SK-N-MC (cell line): ENCODE data around the gene NTN4.
"Not testable (repeated sequence)": the region's sequence is repeated elsewhere in the genome, so short reads cannot be mapped to it uniquely, and the experiment has no call there.

Source experiments
- EZH2 ChIP-seq: fragments of 200-600 bp; sonication (generic); IDR thresholded peaks from one replicate; pipeline ENCODE4 v1.6.1; 2017; ENCODE audit warnings: antibody characterized with exemption
- FOXP2 ChIP-seq: optimal IDR thresholded peaks from 2 replicates; pipeline ENCODE3; 2011; ENCODE audit warnings: mild to moderate bottlenecking, moderate library complexity; ENCODE audit not compliant: insufficient read depth; ENCODE audit errors: extremely low read length, control extremely low read depth
- POLR2AphosphoS5 ChIP-seq: IDR thresholded peaks from 2 replicates; pipeline ENCODE4 v1.6.1; 2012; ENCODE audit warnings: mild to moderate bottlenecking, low read depth, low read length, borderline replicate concordance

GRCh38 chr12:95812155-95812554 is 21.6 kb upstream of the NTN4 start:
- TF ChIP-seq EZH2, POLR2AphosphoS5, FOXP2: not testable (repeated sequence)
